GM12878 (cell line): Measurements from ENCODE around the gene TUBB1. TPM values are rescaled to one million over a fixed set of nuclear protein-coding genes. Genes with fewer than 3 reads are reported as not detected.

Source experiments
- BCL3 ChIP-seq: IDR thresholded peaks from 2 replicates; pipeline ENCODE4 v1.6.1; 2011; ENCODE audit warnings: borderline replicate concordance, low read depth, mild to moderate bottlenecking, moderate library complexity, low read length; ENCODE audit not compliant: insufficient read depth, poor library complexity, severe bottlenecking
- CBX3 ChIP-seq: fragments of 200-600 bp; sonication (generic); IDR thresholded peaks from 2 replicates; pipeline ENCODE4 v1.6.1; 2016; ENCODE audit warnings: low read depth, borderline replicate concordance
- CBX5 ChIP-seq: sonication (generic); IDR thresholded peaks from 2 replicates; pipeline ENCODE4 v1.6.1; 2016; ENCODE audit warnings: low read depth, moderate library complexity, mild to moderate bottlenecking, inconsistent platforms
- MTA2 ChIP-seq: fragments of 450-650 bp; IDR thresholded peaks from 2 replicates; pipeline ENCODE4 v1.6.1; 2016; ENCODE audit warnings: low read depth, mild to moderate bottlenecking, moderate library complexity
- NR2C1 ChIP-seq: fragments of 450-650 bp; IDR thresholded peaks from 2 replicates; pipeline ENCODE4 v1.6.1; 2017; ENCODE audit warnings: antibody characterized with exemption, mild to moderate bottlenecking, moderate library complexity
- NR2C2 ChIP-seq: IDR thresholded peaks from 2 replicates; pipeline ENCODE4 v1.6.1; 2011; ENCODE audit warnings: borderline replicate concordance, low read depth; ENCODE audit not compliant: control insufficient read depth, insufficient read length
- NRF1 ChIP-seq: conservative IDR thresholded peaks from 2 replicates; pipeline ENCODE4 v1.6.1; 2011; ENCODE audit warnings: mild to moderate bottlenecking, low read depth, low read length, improper control_type of control experiment
- POLR2AphosphoS5 ChIP-seq: IDR thresholded peaks from 2 replicates; pipeline ENCODE4 v1.6.1; 2011; ENCODE audit warnings: mild to moderate bottlenecking, low read length, inconsistent platforms
- RUNX3 ChIP-seq: IDR thresholded peaks from 2 replicates; pipeline ENCODE4 v1.6.1; 2012; ENCODE audit warnings: low read length, inconsistent platforms
- SMAD5 ChIP-seq: IDR thresholded peaks from 2 replicates; pipeline ENCODE4 v1.6.1; 2016; ENCODE audit warnings: antibody characterized with exemption, low read depth
- ZBTB4 ChIP-seq: fragments of 450-650 bp; formaldehyde crosslinking; IDR thresholded peaks from 2 replicates; pipeline ENCODE4 v1.4.0; 2022; ENCODE audit warnings: mild to moderate bottlenecking, moderate library complexity
- polyA plus RNA-seq, 11 experiments: library from polyadenylated mRNA; depleted of rRNA in 4 of 11; unstranded in 6 of 11; stranded (reverse) in 5 of 11; fragments of >200 nt; fragmentation: Nextera tagmentation in 4 of 11; fragmentation: Illumina TruSeq in 1 of 11; extraction: Ambion mirVana in 4 of 11; extraction: Trizol in 1 of 11; gene quantifications; 1 replicate in 1 of 11; 2 replicates in 10 of 11; pipeline versions ENCODE4 v1.2.1 to v1.2.3, GENCODE V29; 2011 to 2016; ENCODE audit warnings: inconsistent platforms in 2 of 11, missing spikeins in 2 of 11, low read depth in 1 of 11
- total RNA-seq, 4 experiments: library from RNA; depleted of rRNA in 3 of 4; stranded (reverse); fragments of >200 nt in 3 of 4; fragmentation: Illumina TruSeq in 1 of 4; extraction: Trizol in 1 of 4; gene quantifications; 2 replicates each; pipeline versions ENCODE4 v1.2.1 to v1.2.3, GENCODE V29; 2013 to 2021

The TUBB1 gene
- total and polyA plus RNA-seq, 10 of the 15 experiments (the other 5 are each of a cell fraction or from before 2014, with no cell fraction given) = 0.02 to 0.20 (median 0.06) TPM; not detected in 3

GRCh38 chr20:59069026-59069425 lies 49.8 kb downstream of the TUBB1 start (continued):
- TF ChIP-seq ZBTB4 (CRISPR knock-in tag) (no peak), CBX3 (no peak), SMAD5 (no peak), RUNX3 (no peak), NR2C2 (no peak), MTA2 (no peak), NR2C1 (no peak), CBX5 (no peak), BCL3 (no peak), NRF1 (no peak), POLR2AphosphoS5 (no peak)
